HUES64 (cell line): Measurements from ENCODE around the gene GALNT10.

Experiments
- H3K27ac ChIP-seq: 2 replicates; pipeline ENCODE4 v1.7.0; 2013; ENCODE audit warnings: low read depth, low read length, inconsistent platforms
- H3K27me3 ChIP-seq: 2 replicates; pipeline ENCODE4 v1.6.1; 2013; ENCODE audit warnings: mild to moderate bottlenecking, low read length; ENCODE audit not compliant: insufficient read depth
- H3K36me3 ChIP-seq: 2 replicates; pipeline ENCODE4 v1.6.1; 2013; ENCODE audit warnings: mild to moderate bottlenecking, low read length; ENCODE audit not compliant: insufficient read depth
- H3K4me1 ChIP-seq: 2 replicates; pipeline ENCODE4 v1.6.1; 2013; ENCODE audit warnings: mild to moderate bottlenecking, low read length, moderate library complexity; ENCODE audit not compliant: insufficient read depth
- H3K4me3 ChIP-seq: 2 replicates; pipeline ENCODE4 v1.5.1; 2013; ENCODE audit warnings: mild to moderate bottlenecking, low read length, moderate library complexity
- H3K9ac ChIP-seq: 2 replicates; pipeline ENCODE4 v1.6.1; 2013; ENCODE audit warnings: mild to moderate bottlenecking, low read depth, low read length
- H3K9me3 ChIP-seq: 2 replicates; pipeline ENCODE4 v1.6.1; 2013; ENCODE audit warnings: low read depth, low read length; ENCODE audit not compliant: insufficient read depth
- WGBS: fragments of 150-250, 120-280 bp; methylation state at CpG from one replicate; pipeline ENCODE4 v1.1.7; 2013; ENCODE audit warnings: missing lambda C conversion rate; 5-methylcytosine and 5-hydroxymethylcytosine counted together

The GALNT10 gene

DNA sequence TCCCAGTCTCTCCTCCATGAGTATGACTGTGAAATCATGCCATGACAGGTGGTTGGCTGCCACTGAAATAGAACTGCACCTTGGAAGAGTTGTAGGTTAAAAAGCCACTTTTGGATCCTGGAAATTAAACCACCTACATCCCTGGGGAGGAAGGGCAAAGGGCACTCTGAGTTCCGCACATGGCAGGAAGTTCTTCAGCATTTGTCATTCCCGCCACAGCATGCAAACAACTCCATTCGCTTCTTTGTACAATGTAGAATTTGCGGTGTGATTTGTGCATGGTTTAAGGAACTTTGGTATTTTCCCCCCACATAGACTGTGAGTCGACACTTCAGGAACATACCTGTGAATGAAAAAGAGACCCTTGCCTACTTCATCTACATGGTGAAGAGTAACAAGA is 265.1 kb downstream of the GALNT10 start:
- Histone ChIP-seq H3K27ac (no peak overlapping the region), H3K4me3 (no peak overlapping the region), H3K9me3 (no peaks in the 10 kb centered on the region), H3K9ac (no peak overlapping the region), H3K4me1 (no peaks in the 10 kb centered on the region), H3K27me3 (no peaks in the 10 kb centered on the region), H3K36me3 (peaks cover 53% of the 10 kb centered on the region)
- WGBS, result 96% methylated on average over 3 of the region's 5 CpGs

- H3K9ac ChIP-seq, result no peak overlapping the region
- H3K27ac ChIP-seq, result no peak overlapping the region
- H3K27me3 ChIP-seq, result no peaks in the 10 kb centered on the region
- 99% methylated on average over 3 of the region's 3 CpGs for WGBS
- no peaks in the 10 kb centered on the region for H3K9me3 ChIP-seq
- H3K36me3 ChIP-seq, result peaks cover 47% of the 10 kb centered on the region
- no peaks in the 10 kb centered on the region for H3K4me1 ChIP-seq
- H3K4me3 ChIP-seq, result no peak overlapping the region
These were observed 266.0 kb downstream of the GALNT10 start for GRCh38 chr5:154456540-154456939.

DNA sequence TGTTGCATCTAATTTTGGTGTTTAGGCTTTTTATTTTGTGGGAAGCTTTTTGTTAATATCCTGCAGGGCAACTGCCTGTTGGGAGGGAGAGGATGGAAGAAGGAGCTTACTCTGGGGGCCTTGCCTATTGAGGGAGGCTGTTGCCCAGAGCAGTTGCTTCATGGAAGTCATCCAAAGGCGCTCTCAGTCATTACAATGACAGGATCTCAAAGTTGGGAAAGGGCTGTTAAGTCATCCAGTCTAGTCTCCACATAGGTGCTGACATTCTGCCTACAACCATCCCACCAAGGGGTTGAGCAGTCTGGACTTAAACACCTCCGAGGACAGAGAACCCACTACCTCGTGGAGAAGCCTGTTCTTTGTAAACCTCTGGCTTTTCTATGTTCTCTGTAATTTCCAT is 268.5 kb downstream of the GALNT10 start:
- 90% methylated on average over 3 of the region's 3 CpGs for WGBS
- H3K36me3 ChIP-seq, result peaks cover 28% of the 10 kb centered on the region
- no peaks in the 10 kb centered on the region for H3K4me1 ChIP-seq

DNA sequence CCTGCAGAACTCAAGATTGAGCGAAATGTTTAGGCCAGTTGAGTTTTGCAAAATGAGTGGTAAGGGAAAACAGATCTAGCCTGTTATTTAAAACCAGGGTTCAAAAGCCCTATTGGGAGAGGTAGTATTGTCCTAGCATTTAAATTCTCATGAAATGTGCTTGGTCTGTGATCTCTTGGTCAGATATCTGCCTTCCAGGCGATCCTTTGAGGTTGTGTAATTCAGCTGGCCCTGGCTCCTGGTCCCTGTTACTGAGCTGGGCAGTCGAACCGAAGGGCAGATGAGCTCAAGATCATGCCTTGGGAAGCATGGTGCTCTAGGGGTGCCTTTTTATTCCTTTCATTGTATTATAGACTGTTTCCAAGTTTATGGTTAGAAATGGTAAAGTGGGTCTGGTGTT is 269.6 kb downstream of the GALNT10 start:
- Histone ChIP-seq H3K27ac (no peak overlapping the region), H3K9ac (no peak overlapping the region), H3K27me3 (no peaks in the 10 kb centered on the region; the same call in 1 of the 2 replicates), H3K36me3 (peaks cover 17% of the 10 kb centered on the region), H3K9me3 (no peaks in the 10 kb centered on the region), H3K4me1 (no peaks in the 10 kb centered on the region), H3K4me3 (no peak overlapping the region)
- 95% methylated on average over 4 of the region's 4 CpGs for WGBS

More for the DNA sequence above, 268.5 kb downstream of the GALNT10 start:
- Histone ChIP-seq H3K27ac (no peak overlapping the region), H3K27me3 (no peaks in the 10 kb centered on the region), H3K4me3 (no peak overlapping the region), H3K9me3 (no peaks in the 10 kb centered on the region), H3K9ac (no peak overlapping the region)

GRCh38 chr5:154461531-154461930 is 271.0 kb downstream of the GALNT10 start:
- Histone ChIP-seq H3K4me3 (no peak overlapping the region), H3K9me3 (no peaks in the 10 kb centered on the region), H3K4me1 (no peaks in the 10 kb centered on the region), H3K27me3 (peaks cover 8% of the 10 kb centered on the region), H3K27ac (no peak overlapping the region), H3K36me3 (peaks cover 4% of the 10 kb centered on the region), H3K9ac (no peak overlapping the region)
- WGBS, result 55% methylated on average over 6 of the region's 6 CpGs

GRCh38 chr5:154464438-154464837 is 273.9 kb downstream of the GALNT10 start:
- H3K9me3 ChIP-seq, result no peaks in the 10 kb centered on the region
- H3K9ac ChIP-seq, result no peak overlapping the region
- 82% methylated on average over 1 of the region's 1 CpG for WGBS
- no peak overlapping the region for H3K27ac ChIP-seq
- no peaks in the 10 kb centered on the region for H3K36me3 ChIP-seq
- no peaks in the 10 kb centered on the region for H3K4me1 ChIP-seq
- H3K27me3 ChIP-seq, result peaks cover 35% of the 10 kb centered on the region
- no peak overlapping the region for H3K4me3 ChIP-seq

- WGBS, result 78% methylated on average over 5 of the region's 6 CpGs
- Histone ChIP-seq H3K9me3 (no peaks in the 10 kb centered on the region), H3K4me3 (no peak overlapping the region), H3K36me3 (no peaks in the 10 kb centered on the region), H3K9ac (no peak overlapping the region), H3K4me1 (no peaks in the 10 kb centered on the region), H3K27ac (no peak overlapping the region), H3K27me3 (peaks cover 43% of the 10 kb centered on the region)
These were observed 274.6 kb downstream of the GALNT10 start for GRCh38 chr5:154465169-154465568.

GRCh38 chr5:154466147-154466546 is 275.6 kb downstream of the GALNT10 start:
- Histone ChIP-seq H3K9me3 (no peaks in the 10 kb centered on the region), H3K27me3 (peaks cover 52% of the 10 kb centered on the region)

GRCh38 chr5:154466671-154467070 is 276.1 kb downstream of the GALNT10 start:
- no peaks in the 10 kb centered on the region for H3K36me3 ChIP-seq
- peaks cover 58% of the 10 kb centered on the region for H3K27me3 ChIP-seq
- H3K9ac ChIP-seq, result no peak overlapping the region
- H3K4me3 ChIP-seq, result no peak overlapping the region
- no peak overlapping the region for H3K27ac ChIP-seq
- 83% methylated on average over 5 of the region's 5 CpGs for WGBS
- no peaks in the 10 kb centered on the region for H3K9me3 ChIP-seq
- H3K4me1 ChIP-seq, result no peaks in the 10 kb centered on the region

More at GRCh38 chr5:154466147-154466546, 275.6 kb downstream of the GALNT10 start:
- no peaks in the 10 kb centered on the region for H3K4me1 ChIP-seq
- no peak overlapping the region for H3K4me3 ChIP-seq
- no peak overlapping the region for H3K27ac ChIP-seq
- WGBS, result 75% methylated on average over 5 of the region's 5 CpGs
- H3K36me3 ChIP-seq, result no peaks in the 10 kb centered on the region
- H3K9ac ChIP-seq, result no peak overlapping the region

DNA sequence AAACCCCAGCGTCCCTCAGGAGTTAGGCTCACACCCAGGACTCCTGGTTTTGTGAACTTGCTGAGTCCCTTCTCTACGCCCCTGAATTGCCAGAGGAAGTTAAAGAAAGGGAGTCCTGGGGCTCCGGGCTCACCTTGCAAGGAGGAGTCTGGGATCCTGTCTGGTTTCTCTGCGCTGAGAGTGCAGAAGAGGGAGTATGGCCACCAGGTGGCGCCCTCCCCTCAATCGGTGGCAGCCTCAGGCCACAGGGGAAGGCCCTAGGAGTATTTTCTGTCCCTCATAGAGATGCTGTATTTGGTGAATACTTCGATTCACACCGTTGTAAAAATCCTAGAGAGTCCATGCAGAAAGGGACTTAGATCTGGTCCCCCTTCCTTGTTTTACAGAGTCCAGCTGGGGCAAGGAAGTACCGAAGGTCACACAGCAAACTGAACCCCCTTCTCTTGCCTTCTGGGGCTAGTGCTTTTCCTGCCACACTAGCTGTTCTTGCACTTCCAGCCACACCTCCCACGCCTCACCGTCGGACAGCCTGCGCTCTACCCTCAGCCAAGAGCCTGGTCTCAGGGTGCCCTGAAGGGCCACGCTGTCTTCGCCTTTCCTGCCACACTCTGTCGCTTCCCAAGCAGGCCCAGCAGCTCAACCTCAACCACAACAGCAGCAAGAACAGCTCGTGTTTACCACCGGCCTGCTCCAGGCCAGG is 277.3 kb downstream of the GALNT10 start:
- H3K36me3 ChIP-seq, result no peaks in the 10 kb centered on the region
- H3K4me3 ChIP-seq, result no peak overlapping the region
- H3K4me1 ChIP-seq, result no peaks in the 10 kb centered on the region; the same call in 1 of the 2 replicates

GRCh38 chr5:154470137-154470536 is 279.6 kb downstream of the GALNT10 start:
- no peak overlapping the region for H3K9ac ChIP-seq
- no peak overlapping the region for H3K4me3 ChIP-seq
- peaks cover 92% of the 10 kb centered on the region for H3K27me3 ChIP-seq
- no peaks in the 10 kb centered on the region for H3K36me3 ChIP-seq
- WGBS, result no CpG with 5 or more reads among the region's 2 CpGs
- no peaks in the 10 kb centered on the region for H3K9me3 ChIP-seq
- H3K27ac ChIP-seq, result no peak overlapping the region
- H3K4me1 ChIP-seq, result peaks cover 7% of the 10 kb centered on the region

More for the DNA sequence above, 277.3 kb downstream of the GALNT10 start:
- Histone ChIP-seq H3K27me3 (peaks cover 69% of the 10 kb centered on the region), H3K27ac (no peak overlapping the region), H3K9me3 (no peaks in the 10 kb centered on the region), H3K9ac (no peak overlapping the region)
- WGBS, result 36% methylated on average over 18 of the region's 18 CpGs
